ENCODE results near the gene GRAMD4.

The GRAMD4 gene

DNA sequence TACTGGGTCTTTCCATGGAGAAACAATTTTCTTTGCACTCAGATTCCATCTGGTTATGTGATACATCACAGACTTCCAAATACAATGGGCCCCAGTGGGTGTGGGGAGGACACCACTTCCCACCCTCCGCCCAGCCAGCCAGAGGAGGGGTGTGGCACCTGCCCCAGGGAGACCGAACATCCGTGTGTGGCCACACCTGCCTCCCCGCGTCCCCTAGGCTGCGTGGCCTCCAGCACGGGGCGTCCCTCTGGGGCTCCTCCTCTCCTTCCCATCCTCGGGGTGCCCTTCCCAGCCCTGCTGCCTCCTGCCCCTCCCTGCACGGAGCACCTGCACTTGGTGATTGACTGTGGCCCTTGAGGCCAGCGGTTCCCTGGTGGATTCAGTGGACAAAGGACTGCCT is 68.8 kb downstream of the GRAMD4 start:
- Mint-ChIP-seq H3K4me1 (ENCODE audit: low read depth) (peaks cover 26% of the 10 kb centered on the region), H3K36me3 (ENCODE audit: low read depth) (peaks cover 90% of the 10 kb centered on the region), H3K27ac (no peak overlapping the region), H3K4me3 (no peak overlapping the region), H3K27me3 (no peaks in the 10 kb centered on the region), H3K9me3 (no peaks in the 10 kb centered on the region)
- no peak for DNase-seq

DNA sequence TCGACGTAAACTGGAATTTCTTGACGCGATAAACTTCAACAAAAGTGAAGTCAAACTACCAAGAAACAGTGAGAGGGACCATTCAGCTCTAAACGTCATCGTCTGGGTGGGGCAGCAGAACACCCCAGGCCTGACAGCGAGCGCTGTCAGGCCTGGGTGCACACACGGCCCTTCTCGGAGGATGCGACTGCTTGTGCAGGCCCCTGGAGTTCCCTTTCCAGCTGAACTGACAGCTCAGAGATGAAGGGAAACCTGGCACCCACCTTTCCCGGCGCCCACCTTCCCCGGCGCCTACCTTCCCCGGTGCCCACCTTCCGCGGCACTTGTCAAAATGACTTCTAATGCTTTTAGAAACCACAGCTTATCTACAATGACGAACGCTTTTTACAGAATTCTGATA is 70.0 kb downstream of the GRAMD4 start:
- no peak overlapping the region for H3K4me3 Mint-ChIP-seq
- peaks cover 16% of the 10 kb centered on the region for H3K4me1 Mint-ChIP-seq (ENCODE audit: low read depth)
- H3K36me3 Mint-ChIP-seq (ENCODE audit: low read depth): peaks cover 90% of the 10 kb centered on the region
- no peak overlapping the region for H3K27ac Mint-ChIP-seq
- H3K9me3 Mint-ChIP-seq: no peaks in the 10 kb centered on the region
- no peaks in the 10 kb centered on the region for H3K27me3 Mint-ChIP-seq
- no peak for DNase-seq

DNA sequence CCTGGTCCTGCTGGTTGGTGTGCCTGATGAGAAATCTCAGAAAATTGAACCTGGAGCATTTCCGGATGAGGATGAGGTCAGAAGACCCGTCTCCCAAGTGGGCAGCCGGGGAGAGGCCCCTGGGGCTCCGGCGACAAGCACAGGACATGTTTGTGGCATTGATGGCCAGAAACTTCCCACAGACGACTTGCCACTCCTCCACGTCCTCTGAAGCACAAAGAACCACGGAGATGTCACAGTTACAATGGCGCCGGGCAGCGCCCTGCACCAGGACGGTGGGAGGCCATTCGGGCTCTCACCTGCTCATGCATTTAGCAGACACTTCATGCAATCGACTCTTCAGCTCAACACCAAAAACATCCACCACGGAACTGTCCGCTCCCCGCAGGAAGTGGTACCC is 71.4 kb downstream of the GRAMD4 start:
- Mint-ChIP-seq H3K27ac (peak overlapping the region; percentile 65), H3K36me3 (ENCODE audit: low read depth) (peaks cover 89% of the 10 kb centered on the region), H3K9me3 (no peaks in the 10 kb centered on the region), H3K27me3 (no peaks in the 10 kb centered on the region), H3K4me3 (no peak overlapping the region), H3K4me1 (ENCODE audit: low read depth) (peaks cover 2% of the 10 kb centered on the region)
- DNase-seq: no peak

DNA sequence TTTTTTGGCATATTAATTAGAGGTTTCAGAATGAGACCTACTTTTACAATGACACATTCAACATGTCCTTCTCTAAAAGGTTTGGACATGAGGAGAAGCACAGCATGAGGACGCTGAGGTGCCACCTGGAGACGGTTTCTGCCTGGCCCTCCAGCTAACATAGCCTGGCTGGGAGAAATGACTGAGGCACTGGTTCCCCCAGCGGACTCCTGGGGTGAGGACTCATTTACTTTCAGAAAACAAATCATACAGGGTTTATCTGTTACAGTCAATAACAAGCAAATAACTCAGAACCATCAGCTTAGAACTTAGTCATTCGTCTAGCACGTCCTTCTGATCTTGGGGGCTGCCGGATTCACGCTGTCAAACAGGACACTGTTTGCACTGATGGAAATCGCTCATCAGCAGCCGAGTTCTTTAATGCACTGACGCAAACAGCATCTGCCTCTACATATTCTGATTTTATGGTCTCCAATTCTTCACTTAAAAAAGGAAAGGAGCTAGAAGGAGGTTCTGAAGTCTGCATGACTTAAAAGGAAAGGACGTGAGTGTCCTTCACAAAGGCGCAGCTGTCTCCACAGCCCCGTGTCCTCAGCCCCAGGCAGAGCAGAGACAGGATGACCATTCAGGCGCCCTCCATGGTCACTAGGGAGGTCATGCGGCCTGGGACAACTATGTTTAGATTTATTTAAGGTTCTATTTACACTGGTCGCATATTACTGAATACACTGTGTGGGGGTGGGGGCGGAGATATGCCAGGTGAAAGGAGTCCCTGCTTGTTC is 73.6 kb downstream of the GRAMD4 start:
- Mint-ChIP-seq H3K27me3 (no peaks in the 10 kb centered on the region), H3K9me3 (no peaks in the 10 kb centered on the region), H3K36me3 (ENCODE audit: low read depth) (peaks cover 94% of the 10 kb centered on the region), H3K27ac (peak overlapping the region; percentile 47), H3K4me3 (no peak overlapping the region), H3K4me1 (ENCODE audit: low read depth) (no peaks in the 10 kb centered on the region)
- DNase-seq: no peak

DNA sequence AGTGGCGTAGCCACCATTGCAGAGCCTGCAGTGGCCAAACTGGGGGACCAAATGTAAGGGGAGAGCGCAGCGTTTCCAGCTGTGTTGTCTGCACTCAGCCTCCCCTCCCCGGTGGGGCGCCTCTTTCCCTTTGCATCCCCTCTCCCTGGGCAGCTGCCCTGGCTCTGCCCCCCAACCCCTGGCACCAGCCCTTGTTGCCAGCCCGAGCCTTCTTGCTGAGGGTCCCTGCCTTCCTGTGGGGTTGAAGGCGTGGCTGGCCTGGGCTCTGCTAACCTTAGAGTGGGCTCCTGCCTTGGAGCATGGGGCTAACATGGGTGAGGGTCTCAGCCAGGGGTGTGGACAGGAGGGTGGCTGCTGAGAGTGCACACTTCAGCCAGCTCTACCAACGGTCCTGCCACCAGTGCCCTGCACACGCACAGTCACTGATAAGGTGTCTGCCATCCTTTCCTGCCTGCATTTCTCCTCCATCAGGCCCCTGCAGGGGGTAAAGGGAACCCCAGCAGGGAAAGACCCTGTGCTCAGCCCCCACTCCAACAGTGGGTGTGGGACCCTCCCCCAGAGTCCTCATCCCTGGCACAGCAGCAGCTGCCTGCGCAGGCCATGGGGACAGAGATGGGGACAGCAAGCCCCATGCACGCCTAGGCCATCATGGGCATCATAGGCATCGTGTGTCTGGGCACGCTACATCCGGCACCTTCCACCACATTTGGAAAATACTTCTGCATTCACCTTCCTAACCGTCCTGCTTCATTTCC is 74.4 kb downstream of the GRAMD4 start:
- H3K36me3 Mint-ChIP-seq (ENCODE audit: low read depth): peaks cover 94% of the 10 kb centered on the region
- no peak overlapping the region for H3K4me3 Mint-ChIP-seq

DNA sequence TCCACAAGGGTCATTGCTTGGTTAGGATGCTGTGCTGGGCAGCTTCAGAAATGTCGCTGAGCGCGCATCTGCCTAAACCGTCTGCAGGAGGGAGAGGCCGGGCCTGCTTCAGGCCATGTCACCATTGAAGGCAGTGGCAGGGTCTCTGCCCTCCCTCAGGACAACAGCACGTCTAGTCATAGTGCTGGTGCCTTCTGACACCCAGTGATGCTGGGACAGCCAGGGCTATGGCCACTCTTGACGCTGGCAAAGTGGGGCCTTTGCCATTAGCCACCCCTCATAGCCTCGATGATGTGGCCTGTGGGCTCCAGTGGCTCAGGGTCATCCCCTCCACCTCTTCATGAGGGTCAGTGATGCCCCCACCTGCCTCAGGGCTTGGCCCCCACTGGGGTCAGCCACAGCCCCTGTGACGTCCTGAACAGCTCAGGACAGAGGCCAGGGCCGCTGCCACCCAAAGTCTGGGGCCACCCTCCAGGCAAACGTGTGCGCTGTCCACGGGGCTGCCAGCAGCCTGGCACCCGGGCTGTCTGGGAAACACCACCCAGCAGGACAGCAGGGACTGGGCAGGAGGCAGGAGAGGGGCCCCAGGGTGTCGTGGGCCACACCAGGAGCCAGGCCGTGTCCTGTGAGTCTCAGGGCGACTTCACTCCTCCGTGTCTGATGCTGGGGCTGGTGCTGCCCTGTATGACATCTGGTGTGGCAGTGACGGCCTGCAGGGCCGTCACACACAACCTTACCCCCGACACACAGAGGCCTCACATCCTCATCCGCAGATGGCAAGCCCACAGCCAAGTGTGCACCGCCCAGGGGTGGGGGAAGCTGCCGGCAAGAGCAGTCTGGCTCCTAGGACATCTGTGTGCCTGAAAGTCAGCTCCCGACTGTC is 75.4 kb downstream of the GRAMD4 start:
- Mint-ChIP-seq H3K36me3 (ENCODE audit: low read depth) (peaks cover 89% of the 10 kb centered on the region), H3K27me3 (no peaks in the 10 kb centered on the region), H3K9me3 (no peaks in the 10 kb centered on the region), H3K4me1 (ENCODE audit: low read depth) (no peaks in the 10 kb centered on the region), H3K4me3 (no peak overlapping the region), H3K27ac (no peak overlapping the region)
- DNase-seq: no peak

More for the DNA sequence above, 74.4 kb downstream of the GRAMD4 start:
- no peak for DNase-seq
- Mint-ChIP-seq H3K27me3 (no peaks in the 10 kb centered on the region), H3K4me1 (ENCODE audit: low read depth) (no peaks in the 10 kb centered on the region), H3K27ac (no peak overlapping the region), H3K9me3 (no peaks in the 10 kb centered on the region)

DNA sequence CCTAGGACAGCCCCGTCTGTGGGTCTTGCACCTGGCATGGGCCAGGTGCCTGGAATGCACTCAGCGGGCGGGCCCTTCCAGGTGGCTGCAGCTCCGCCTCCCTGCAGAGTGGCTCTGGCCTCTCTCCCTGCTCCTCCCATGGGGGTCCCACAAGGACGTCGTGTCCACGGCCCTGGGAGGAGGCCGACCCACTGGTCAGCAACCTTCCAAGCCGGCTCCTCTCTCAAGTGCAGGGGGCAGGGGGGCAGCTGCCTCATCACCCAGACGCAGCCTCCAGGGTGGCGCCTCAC is 76.0 kb downstream of the GRAMD4 start:
- H3K4me1 Mint-ChIP-seq (ENCODE audit: low read depth): no peaks in the 10 kb centered on the region
- H3K36me3 Mint-ChIP-seq (ENCODE audit: low read depth): peaks cover 89% of the 10 kb centered on the region
- no peak overlapping the region for H3K4me3 Mint-ChIP-seq
- no peak overlapping the region for H3K27ac Mint-ChIP-seq
- DNase-seq: no peak
- H3K27me3 Mint-ChIP-seq: no peaks in the 10 kb centered on the region
- no peaks in the 10 kb centered on the region for H3K9me3 Mint-ChIP-seq

DNA sequence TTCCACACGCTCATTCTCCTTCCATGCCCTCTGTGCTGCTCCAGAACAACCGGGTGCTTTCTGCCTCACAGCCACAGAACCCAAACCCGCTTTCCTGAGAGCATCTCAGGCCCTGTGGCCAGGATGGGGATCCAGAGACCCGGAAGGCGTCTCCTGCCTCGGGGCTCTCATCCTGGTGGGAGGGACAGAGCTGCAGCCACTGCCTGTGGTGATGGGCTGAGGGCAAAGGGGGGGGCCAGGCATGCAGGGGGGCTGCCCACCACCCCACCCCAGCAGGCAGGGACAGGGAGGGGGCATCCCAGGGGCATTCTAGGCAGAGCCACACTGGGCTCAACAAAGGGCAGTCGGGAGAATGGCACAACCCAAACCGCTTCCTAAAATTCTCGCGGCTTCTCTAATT is 76.4 kb downstream of the GRAMD4 start:
- H3K9me3 Mint-ChIP-seq: no peaks in the 10 kb centered on the region
- no peaks in the 10 kb centered on the region for H3K27me3 Mint-ChIP-seq
- H3K36me3 Mint-ChIP-seq (ENCODE audit: low read depth): peaks cover 89% of the 10 kb centered on the region
- H3K4me3 Mint-ChIP-seq: no peak overlapping the region
- H3K27ac Mint-ChIP-seq: peak overlapping the region; percentile 19
- DNase-seq: no peak
- H3K4me1 Mint-ChIP-seq (ENCODE audit: low read depth): no peaks in the 10 kb centered on the region

DNA sequence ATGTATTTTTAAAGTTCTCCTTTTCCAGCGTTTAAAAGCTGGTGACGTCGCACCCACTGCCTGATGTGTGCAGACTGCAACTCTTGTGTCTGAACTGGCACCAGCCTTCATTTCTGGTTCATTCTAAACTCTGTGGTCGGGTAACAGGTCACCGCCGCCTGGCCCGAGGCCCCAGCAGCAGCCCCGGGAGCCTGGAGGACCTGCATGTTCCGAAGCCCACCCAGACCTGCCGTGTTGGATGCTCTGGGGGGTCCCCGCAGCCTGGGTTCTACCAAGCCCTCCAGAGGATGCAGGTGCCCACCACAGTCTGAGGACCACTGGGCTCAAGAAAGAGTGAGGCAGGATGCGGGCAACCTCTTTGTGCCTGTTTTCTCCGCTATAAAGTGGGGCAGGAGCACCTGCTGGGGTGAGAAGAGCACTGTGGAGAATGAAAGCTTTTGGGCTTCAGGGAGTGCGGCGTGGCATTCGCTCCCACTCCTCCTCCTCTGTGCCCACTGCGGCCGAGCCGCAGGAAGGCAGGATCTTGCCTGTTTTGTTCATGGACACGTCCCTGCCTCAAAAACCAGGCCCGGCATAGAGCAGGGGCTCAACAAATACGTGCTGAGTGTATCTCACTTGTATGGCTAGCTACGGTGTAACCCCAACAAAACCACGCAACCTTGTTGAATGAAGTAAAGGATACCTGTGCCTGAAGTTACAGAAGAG is 77.8 kb downstream of the GRAMD4 start:
- Mint-ChIP-seq H3K4me1 (ENCODE audit: low read depth) (no peaks in the 10 kb centered on the region), H3K36me3 (ENCODE audit: low read depth) (peaks cover 92% of the 10 kb centered on the region), H3K27me3 (no peaks in the 10 kb centered on the region), H3K4me3 (no peak overlapping the region), H3K9me3 (no peaks in the 10 kb centered on the region), H3K27ac (no peak overlapping the region)
- no peak for DNase-seq

DNA sequence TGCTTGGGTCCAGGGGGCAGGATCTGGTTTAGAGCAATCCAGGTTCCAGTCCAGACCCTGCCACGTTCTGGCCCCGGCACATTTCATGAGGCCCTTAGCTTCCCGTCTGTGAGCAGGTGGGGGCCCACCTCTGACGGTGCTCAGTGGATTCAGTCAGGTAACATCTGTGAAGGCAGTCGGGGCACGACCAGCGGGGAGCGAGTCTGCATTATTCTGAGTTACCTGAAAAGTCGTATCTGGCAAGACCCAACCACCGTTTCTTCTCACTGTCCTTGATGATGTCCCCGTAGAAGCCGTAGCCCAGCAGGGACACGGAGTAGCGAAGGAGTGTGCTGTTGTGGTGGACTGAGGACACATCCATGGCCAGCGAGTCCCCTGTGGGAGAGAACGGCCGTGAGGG is 78.9 kb downstream of the GRAMD4 start:
- no peaks in the 10 kb centered on the region for H3K27me3 Mint-ChIP-seq
- no peak overlapping the region for H3K27ac Mint-ChIP-seq
- H3K4me1 Mint-ChIP-seq (ENCODE audit: low read depth): no peaks in the 10 kb centered on the region
- DNase-seq: no peak
- no peak overlapping the region for H3K4me3 Mint-ChIP-seq
- H3K9me3 Mint-ChIP-seq: no peaks in the 10 kb centered on the region
- peaks cover 92% of the 10 kb centered on the region for H3K36me3 Mint-ChIP-seq (ENCODE audit: low read depth)

DNA sequence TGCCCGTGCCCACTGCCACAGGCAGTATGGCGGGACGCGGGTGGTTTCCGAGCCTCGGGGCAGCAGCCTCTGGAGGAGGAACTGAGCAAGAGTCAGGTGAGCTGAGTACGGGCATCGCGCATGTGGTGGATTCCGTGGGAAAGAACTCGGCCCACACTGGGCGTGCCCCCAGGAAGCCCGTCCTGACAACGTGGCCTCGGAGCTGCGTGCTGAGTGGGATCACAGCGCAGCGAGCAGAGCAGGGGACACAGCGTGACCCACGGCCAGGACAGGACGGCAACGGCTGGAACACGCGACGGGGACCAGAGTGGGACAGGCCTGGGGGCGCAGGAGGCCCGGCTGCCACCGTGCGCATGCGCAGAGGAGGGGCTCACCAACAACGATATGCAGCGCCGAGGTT is 81.1 kb downstream of the GRAMD4 start:
- Mint-ChIP-seq H3K27me3 (no peaks in the 10 kb centered on the region), H3K27ac (no peak overlapping the region), H3K4me3 (no peak overlapping the region), H3K36me3 (ENCODE audit: low read depth) (peaks cover 92% of the 10 kb centered on the region), H3K4me1 (ENCODE audit: low read depth) (peaks cover 3% of the 10 kb centered on the region), H3K9me3 (no peaks in the 10 kb centered on the region)
- DNase-seq: no peak

DNA sequence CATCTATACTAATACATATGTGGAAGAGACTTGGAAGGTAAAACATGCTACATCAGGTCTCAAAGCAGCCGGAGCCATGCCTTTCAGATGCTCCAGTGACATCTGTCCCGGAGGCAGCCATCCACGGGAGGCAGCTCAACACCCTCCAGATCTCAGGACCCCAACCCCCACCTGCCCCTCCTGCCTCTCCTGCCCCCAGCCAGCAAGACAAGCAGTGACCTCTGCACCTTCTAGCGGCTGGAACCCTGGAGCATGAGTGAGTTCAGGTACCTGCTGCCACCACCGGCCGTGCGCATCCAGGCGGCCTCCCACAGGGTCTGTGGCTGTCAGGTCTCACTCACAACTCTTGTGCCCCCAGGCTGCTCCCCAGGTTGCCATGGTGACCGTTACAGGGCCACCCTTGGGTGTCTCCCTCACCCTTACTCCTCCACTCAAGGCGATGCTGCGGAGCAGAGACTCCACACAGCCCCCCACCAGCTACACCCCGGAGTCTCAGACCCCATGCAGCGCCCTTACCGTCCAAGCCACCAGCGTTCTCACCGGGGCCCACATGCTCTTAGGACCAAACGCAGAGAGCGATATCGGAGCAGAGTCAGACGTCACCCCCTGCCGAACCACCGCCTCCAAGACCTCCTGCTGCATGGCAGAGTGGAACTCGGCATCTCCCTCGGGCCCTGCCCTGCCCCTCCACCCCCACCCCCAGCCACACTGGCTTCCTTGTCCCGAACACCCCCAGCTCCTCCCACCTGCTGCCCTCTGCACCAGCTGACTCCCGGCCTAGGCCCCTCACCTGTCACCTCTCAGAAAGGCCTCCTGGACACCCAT is 83.2 kb downstream of the GRAMD4 start:
- peaks cover 3% of the 10 kb centered on the region for H3K4me1 Mint-ChIP-seq (ENCODE audit: low read depth)
- peak overlapping the region; percentile 63 for H3K27ac Mint-ChIP-seq
- peaks cover 92% of the 10 kb centered on the region for H3K36me3 Mint-ChIP-seq (ENCODE audit: low read depth)
- no peaks in the 10 kb centered on the region for H3K27me3 Mint-ChIP-seq
- H3K9me3 Mint-ChIP-seq: no peaks in the 10 kb centered on the region
- no peak overlapping the region for H3K4me3 Mint-ChIP-seq
- no peak for DNase-seq

DNA sequence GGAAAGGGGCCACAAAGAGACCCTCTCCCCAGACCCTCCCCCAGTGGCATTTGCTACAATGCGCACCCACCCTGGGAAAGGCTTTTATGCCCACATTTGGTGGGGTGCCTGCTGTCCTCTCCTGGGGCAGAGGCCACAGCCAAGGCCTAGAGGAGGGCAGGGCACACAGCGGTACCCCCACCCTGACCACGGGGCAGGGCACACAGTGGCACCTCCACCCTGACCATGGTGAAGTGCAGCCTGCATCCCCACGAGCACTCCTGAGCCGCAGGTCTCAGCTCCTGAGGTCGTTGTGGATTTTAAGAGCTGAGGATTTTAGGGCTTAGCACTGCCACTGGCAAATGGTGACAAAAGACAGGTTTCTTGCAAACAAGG is 83.8 kb downstream of the GRAMD4 start:
- no peak overlapping the region for H3K4me3 Mint-ChIP-seq
- peaks cover 93% of the 10 kb centered on the region for H3K36me3 Mint-ChIP-seq (ENCODE audit: low read depth)
- H3K9me3 Mint-ChIP-seq: no peaks in the 10 kb centered on the region
- peaks cover 3% of the 10 kb centered on the region for H3K4me1 Mint-ChIP-seq (ENCODE audit: low read depth)
- H3K27me3 Mint-ChIP-seq: no peaks in the 10 kb centered on the region
- no peak for DNase-seq
- no peak overlapping the region for H3K27ac Mint-ChIP-seq

DNA sequence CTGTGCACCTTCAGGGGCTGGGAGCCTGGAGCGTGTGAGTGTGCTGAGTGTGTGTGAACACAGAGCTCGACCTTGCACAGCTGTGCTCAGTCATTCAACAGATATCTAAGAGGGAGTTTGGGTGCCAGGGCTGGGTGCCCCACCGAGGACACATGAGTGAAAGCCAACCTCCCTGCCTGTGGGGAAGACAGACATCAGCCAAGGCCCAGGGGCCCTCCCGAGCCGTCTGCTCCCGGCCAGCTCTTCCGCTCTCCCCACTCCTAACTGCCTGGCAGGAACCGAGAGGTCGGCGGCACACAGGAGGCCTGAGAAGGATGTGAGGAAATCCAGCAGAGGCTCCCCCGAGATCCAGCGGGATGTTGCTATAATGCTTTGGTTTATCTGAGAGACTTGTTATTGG is 85.9 kb downstream of the GRAMD4 start:
- no peaks in the 10 kb centered on the region for H3K27me3 Mint-ChIP-seq
- H3K27ac Mint-ChIP-seq: peak overlapping the region; percentile 72
- no peaks in the 10 kb centered on the region for H3K9me3 Mint-ChIP-seq
- peaks cover 98% of the 10 kb centered on the region for H3K36me3 Mint-ChIP-seq (ENCODE audit: low read depth)
- no peak overlapping the region for H3K4me3 Mint-ChIP-seq
- DNase-seq: no peak
- H3K4me1 Mint-ChIP-seq (ENCODE audit: low read depth): peaks cover 10% of the 10 kb centered on the region
